H9 (cell line): ENCODE measurements around the gene ZNF587. TPM values are rescaled to one million over a fixed set of nuclear protein-coding genes. Genes with fewer than 3 reads are reported as not detected.

Source experiments
- DNase-seq: peaks from one replicate; pipeline ENCODE4 v3.0.0-alpha.2; 2017
- H2AFZ ChIP-seq: one replicate; pipeline ENCODE4 v1.6.1; 2013; ENCODE audit warnings: mild to moderate bottlenecking, low read length, control low read depth, moderate library complexity
- H2AK5ac ChIP-seq: 2 replicates; pipeline ENCODE4 v1.6.1; 2013; ENCODE audit warnings: low read length, control low read depth, mixed read lengths; ENCODE audit not compliant: insufficient read length
- H2BK120ac ChIP-seq: one replicate; pipeline ENCODE4 v1.6.1; 2013; ENCODE audit warnings: low read depth, mild to moderate bottlenecking, low read length, control low read depth, inconsistent platforms; ENCODE audit not compliant: poor library complexity, severe bottlenecking
- H2BK12ac ChIP-seq: 2 replicates; pipeline ENCODE4 v1.6.1; 2013; ENCODE audit warnings: low read length, control low read depth, mixed read lengths, low read depth; ENCODE audit not compliant: insufficient read length
- H2BK15ac ChIP-seq: 2 replicates; pipeline ENCODE4 v1.6.1; 2013; ENCODE audit warnings: low read depth, low read length, control low read depth
- H2BK20ac ChIP-seq: one replicate; pipeline ENCODE4 v1.6.1; 2013; ENCODE audit warnings: low read depth, mild to moderate bottlenecking, low read length, control low read depth, inconsistent platforms; ENCODE audit not compliant: poor library complexity, severe bottlenecking
- H2BK5ac ChIP-seq: 2 replicates; pipeline ENCODE4 v1.6.1; 2013; ENCODE audit warnings: low read length, control low read depth, mixed read lengths; ENCODE audit not compliant: insufficient read length
- H3K14ac ChIP-seq: 2 replicates; pipeline ENCODE4 v1.6.1; 2013; ENCODE audit warnings: low read length, control low read depth; ENCODE audit not compliant: insufficient read depth
- H3K18ac ChIP-seq: 2 replicates; pipeline ENCODE4 v1.6.1; 2013; ENCODE audit warnings: low read depth, mild to moderate bottlenecking, mixed read lengths, low read length, control low read depth; ENCODE audit not compliant: insufficient read length
- H3K23ac ChIP-seq: 2 replicates; pipeline ENCODE4 v1.6.1; 2013; ENCODE audit warnings: low read length, control low read depth, mixed read lengths, low read depth; ENCODE audit not compliant: insufficient read length
- H3K23me2 ChIP-seq: 2 replicates; pipeline ENCODE4 v1.6.1; 2013; ENCODE audit warnings: low read depth, mild to moderate bottlenecking, mixed read lengths, low read length, control low read depth; ENCODE audit not compliant: insufficient read length, poor library complexity, severe bottlenecking
- H3K27ac ChIP-seq: 2 replicates; pipeline ENCODE4 v1.5.1; 2013; ENCODE audit warnings: low read length, control low read depth, mixed read lengths, low read depth; ENCODE audit not compliant: insufficient read length
- H3K27me3 ChIP-seq: 2 replicates; pipeline ENCODE4 v1.6.1; 2013; ENCODE audit warnings: low read length, control low read depth, inconsistent platforms; ENCODE audit not compliant: insufficient read depth
- H3K4ac ChIP-seq: 2 replicates; pipeline ENCODE4 v1.6.1; 2013; ENCODE audit warnings: low read depth, mild to moderate bottlenecking, control low read depth, inconsistent platforms, low read length, moderate library complexity
- H3K4me1 ChIP-seq: 2 replicates; pipeline ENCODE4 v1.6.1; 2013; ENCODE audit warnings: low read length, control low read depth, inconsistent platforms; ENCODE audit not compliant: insufficient read depth
- H3K4me2 ChIP-seq: 2 replicates; pipeline ENCODE4 v1.6.1; 2013; ENCODE audit warnings: low read length, control low read depth, mixed read lengths; ENCODE audit not compliant: insufficient read length, insufficient read depth
- H3K56ac ChIP-seq: 2 replicates; pipeline ENCODE4 v1.6.1; 2013; ENCODE audit warnings: low read depth, mild to moderate bottlenecking, mixed read lengths, low read length, control low read depth; ENCODE audit not compliant: insufficient read length
- H3K79me1 ChIP-seq: 2 replicates; pipeline ENCODE4 v1.6.1; 2013; ENCODE audit warnings: low read depth, mild to moderate bottlenecking, moderate library complexity, low read length, control low read depth, inconsistent platforms; ENCODE audit not compliant: insufficient read depth, poor library complexity, severe bottlenecking
- H3K79me2 ChIP-seq: 2 replicates; pipeline ENCODE4 v1.6.1; 2013; ENCODE audit warnings: low read length, control low read depth, inconsistent platforms; ENCODE audit not compliant: insufficient read depth
- H3K9ac ChIP-seq: 2 replicates; pipeline ENCODE4 v1.6.1; 2013; ENCODE audit warnings: low read length, control low read depth, mixed read lengths; ENCODE audit not compliant: insufficient read length; ENCODE audit errors: extremely low read depth
- H3K9me3 ChIP-seq: one replicate; pipeline ENCODE4 v1.6.1; 2013; ENCODE audit warnings: low read depth, low read length, inconsistent platforms; ENCODE audit not compliant: control insufficient read depth
- H3T11ph ChIP-seq: one replicate; pipeline ENCODE4 v1.6.1; 2013; ENCODE audit warnings: mild to moderate bottlenecking, low read length, control low read depth, inconsistent platforms
- H4K20me1 ChIP-seq: one replicate; pipeline ENCODE4 v1.6.1; 2013; ENCODE audit not compliant: control insufficient read depth, insufficient read length, insufficient read depth
- H4K5ac ChIP-seq: 2 replicates; pipeline ENCODE4 v1.6.1; 2013; ENCODE audit warnings: low read depth, mild to moderate bottlenecking, mixed read lengths, low read length, control low read depth; ENCODE audit not compliant: insufficient read length
- H4K8ac ChIP-seq: replicated peaks from 2 replicates; pipeline ENCODE4 v1.6.1; 2013; ENCODE audit warnings: low read length, control low read depth, mixed read lengths, low read depth; ENCODE audit not compliant: insufficient read length
- H4K91ac ChIP-seq: 2 replicates; pipeline ENCODE4 v1.6.1; 2013; ENCODE audit warnings: low read depth, mild to moderate bottlenecking, moderate library complexity, mixed read lengths, low read length, control low read depth; ENCODE audit not compliant: insufficient read length
- H3K27ac Mint-ChIP-seq, 3 experiments: 2 replicates in 2 of 3; 3 replicates in 1 of 3; pipeline ENCODE4 v1.8.0; 2020 to 2021; ENCODE audit warnings: mixed read lengths in 3 of 3, mild to moderate bottlenecking in 1 of 3, moderate library complexity in 1 of 3
- H3K27me3 Mint-ChIP-seq: 2 replicates; pipeline ENCODE4 v1.8.0; 2021; ENCODE audit warnings: low read depth, mild to moderate bottlenecking, moderate library complexity, mixed read lengths
- H3K36me3 Mint-ChIP-seq, 3 experiments: 2 replicates in 2 of 3; 3 replicates in 1 of 3; pipeline ENCODE4 v1.8.0; 2020 to 2021; ENCODE audit warnings: low read depth in 3 of 3, mixed read lengths in 3 of 3; ENCODE audit not compliant: insufficient read depth in 1 of 3
- H3K4me1 Mint-ChIP-seq, 2 experiments: 2 replicates each; pipeline ENCODE4 v1.8.0; 2020; ENCODE audit warnings: mixed read lengths in 2 of 2
- H3K4me3 Mint-ChIP-seq, 2 experiments: 2 replicates in 1 of 2; 3 replicates in 1 of 2; pipeline ENCODE4 v1.8.0; 2020 to 2021; ENCODE audit warnings: mild to moderate bottlenecking in 2 of 2, mixed read lengths in 2 of 2, moderate library complexity in 1 of 2
- H3K9me3 Mint-ChIP-seq, 2 experiments: 2 replicates in 1 of 2; 3 replicates in 1 of 2; pipeline ENCODE4 v1.8.0; 2020; ENCODE audit warnings: mild to moderate bottlenecking in 2 of 2, mixed read lengths in 2 of 2, moderate library complexity in 1 of 2
- WGBS: extraction: QIAGEN DNeasy Blood & Tissue Kit; methylation state at CpG from one replicate; pipeline ENCODE4 v1.1.7; 2013; ENCODE audit warnings: missing lambda C conversion rate, low lambda C conversion rate, mixed read lengths; ENCODE audit not compliant: insufficient read length; ENCODE audit errors: extremely low coverage; 5-methylcytosine and 5-hydroxymethylcytosine counted together
- total RNA-seq: library from RNA; stranded (reverse); gene quantifications from 2 replicates; pipeline ENCODE4 v1.2.1, GENCODE V29; 2021
- TF ChIP-seq, protein P1 (sequence below): fragments of 200-600 bp; sonication (generic); conservative IDR thresholded peaks from 3 replicates; pipeline ENCODE4 v1.8.0; 2021; ENCODE audit warnings: antibody characterized with exemption, mild to moderate bottlenecking

Gene ZNF587
- total RNA-seq, 1 experiment from 2014 or later: 40.0 TPM

DNA sequence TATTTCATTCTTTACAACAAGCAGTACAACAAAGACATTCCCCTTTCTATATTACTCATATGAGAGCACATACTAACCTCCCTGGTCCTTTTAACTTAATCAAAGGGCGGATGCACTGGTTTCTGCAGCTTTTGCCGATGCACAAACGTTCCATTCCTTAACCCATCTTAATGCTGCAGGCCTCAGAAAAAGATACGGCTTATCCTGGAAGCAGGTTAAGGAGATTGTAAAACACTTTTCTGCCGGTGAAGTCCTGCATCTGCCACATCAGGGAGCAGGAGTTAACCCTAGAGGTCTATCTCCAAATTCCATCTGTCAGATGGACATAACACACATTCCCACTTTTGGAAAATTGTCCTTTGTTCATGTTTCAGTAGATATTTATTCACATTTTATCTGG is 50.7 kb downstream of the ZNF587 start:
- H4K5ac ChIP-seq: no peak overlapping the region
- H4K20me1 ChIP-seq: no peaks in the 10 kb centered on the region
- H3K14ac ChIP-seq: no peak overlapping the region
- H2BK15ac ChIP-seq: no peak overlapping the region
- H3K27ac ChIP-seq: no peak overlapping the region
- no peak overlapping the region for H3K4me3 Mint-ChIP-seq
- H4K91ac ChIP-seq: no peak overlapping the region
- H3K36me3 Mint-ChIP-seq: peaks cover 0 to 4% (median 2%) of the 10 kb centered on the region in 3 experiments; a peak in 2 of 7 replicates
- H3K4me1 Mint-ChIP-seq: peaks cover 5 to 8% of the 10 kb centered on the region in 2 experiments; a peak in 2 of 4 replicates
- H3K56ac ChIP-seq: no peak overlapping the region
- no peak overlapping the region for H2BK12ac ChIP-seq
- H3K4ac ChIP-seq: no peak overlapping the region
- H3K23me2 ChIP-seq: no peaks in the 10 kb centered on the region
- no peak overlapping the region for H3K23ac ChIP-seq
- TF ChIP-seq, protein P1, sequence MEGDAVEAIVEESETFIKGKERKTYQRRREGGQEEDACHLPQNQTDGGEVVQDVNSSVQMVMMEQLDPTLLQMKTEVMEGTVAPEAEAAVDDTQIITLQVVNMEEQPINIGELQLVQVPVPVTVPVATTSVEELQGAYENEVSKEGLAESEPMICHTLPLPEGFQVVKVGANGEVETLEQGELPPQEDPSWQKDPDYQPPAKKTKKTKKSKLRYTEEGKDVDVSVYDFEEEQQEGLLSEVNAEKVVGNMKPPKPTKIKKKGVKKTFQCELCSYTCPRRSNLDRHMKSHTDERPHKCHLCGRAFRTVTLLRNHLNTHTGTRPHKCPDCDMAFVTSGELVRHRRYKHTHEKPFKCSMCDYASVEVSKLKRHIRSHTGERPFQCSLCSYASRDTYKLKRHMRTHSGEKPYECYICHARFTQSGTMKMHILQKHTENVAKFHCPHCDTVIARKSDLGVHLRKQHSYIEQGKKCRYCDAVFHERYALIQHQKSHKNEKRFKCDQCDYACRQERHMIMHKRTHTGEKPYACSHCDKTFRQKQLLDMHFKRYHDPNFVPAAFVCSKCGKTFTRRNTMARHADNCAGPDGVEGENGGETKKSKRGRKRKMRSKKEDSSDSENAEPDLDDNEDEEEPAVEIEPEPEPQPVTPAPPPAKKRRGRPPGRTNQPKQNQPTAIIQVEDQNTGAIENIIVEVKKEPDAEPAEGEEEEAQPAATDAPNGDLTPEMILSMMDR: no peak
- H3K9ac ChIP-seq: no peak overlapping the region
- DNase-seq: no peak
- no CpG with 5 or more reads among the region's 5 CpGs for WGBS
- no peaks in the 10 kb centered on the region for H3K9me3 ChIP-seq
- no peak overlapping the region for H2BK20ac ChIP-seq
- no peak overlapping the region for H2BK120ac ChIP-seq
- no peak overlapping the region for H4K8ac ChIP-seq
- no peaks in the 10 kb centered on the region for H3K4me1 ChIP-seq
- no peak overlapping the region for H3T11ph ChIP-seq
- H2AK5ac ChIP-seq: no peak overlapping the region
- no peak overlapping the region for H3K4me2 ChIP-seq
- no peak overlapping the region for H2BK5ac ChIP-seq
- H3K27ac Mint-ChIP-seq: no peak overlapping the region
- H3K27me3 Mint-ChIP-seq: no peaks in the 10 kb centered on the region; the same call in 1 of the 2 replicates
- no peak overlapping the region for H3K18ac ChIP-seq
- no peaks in the 10 kb centered on the region for H3K79me1 ChIP-seq
- H3K9me3 Mint-ChIP-seq: no peaks in the 10 kb centered on the region
- no peak overlapping the region for H2AFZ ChIP-seq
- H3K27me3 ChIP-seq: no peaks in the 10 kb centered on the region
- H3K79me2 ChIP-seq: no peaks in the 10 kb centered on the region
